Loucy (cell line): ENCODE measurements around the gene TSPAN9.

Experiments
- H2AFZ ChIP-seq: fragments of 200-600 bp; sonication (generic); 2 replicates; pipeline ENCODE4 v1.6.0; 2016; ENCODE audit warnings: antibody characterized with exemption, mild to moderate bottlenecking, low read length, moderate library complexity
- H3F3A ChIP-seq: fragments of 200-600 bp; 2 replicates; pipeline ENCODE4 v1.6.0; 2016; ENCODE audit warnings: antibody characterized with exemption, low read depth, mild to moderate bottlenecking
- H3K27me3 ChIP-seq: fragments of 200-600 bp; sonication (generic); 2 replicates; pipeline ENCODE4 v1.6.1; 2014; ENCODE audit warnings: low read length, mild to moderate bottlenecking; ENCODE audit not compliant: insufficient read depth, poor library complexity, severe bottlenecking
- H3K36me3 ChIP-seq: fragments of 200-600 bp; sonication (generic); 2 replicates; pipeline ENCODE4 v1.6.1; 2016; ENCODE audit warnings: low read length; ENCODE audit not compliant: insufficient read depth
- H3K4me1 ChIP-seq: fragments of 200-600 bp; sonication (generic); 2 replicates; pipeline ENCODE4 v1.5.1; 2014; ENCODE audit warnings: low read length, mild to moderate bottlenecking; ENCODE audit not compliant: insufficient read depth, poor library complexity, severe bottlenecking
- H3K4me2 ChIP-seq: fragments of 200-600 bp; sonication (generic); 2 replicates; pipeline ENCODE4 v1.6.0; 2014; ENCODE audit warnings: antibody characterized with exemption, low read length, low read depth, mild to moderate bottlenecking; ENCODE audit not compliant: poor library complexity, severe bottlenecking
- H3K4me3 ChIP-seq: fragments of 200-600 bp; sonication (generic); 2 replicates; pipeline ENCODE4 v1.5.1; 2014; ENCODE audit warnings: low read length, mild to moderate bottlenecking, mixed read lengths; ENCODE audit not compliant: poor library complexity, severe bottlenecking
- H3K79me2 ChIP-seq: fragments of 200-600 bp; sonication (generic); 2 replicates; pipeline ENCODE4 v1.6.1; 2014; ENCODE audit warnings: low read length; ENCODE audit not compliant: insufficient read depth
- H3K9ac ChIP-seq: fragments of 200-600 bp; sonication (generic); 2 replicates; pipeline ENCODE4 v1.6.0; 2014; ENCODE audit warnings: mild to moderate bottlenecking, low read depth, low read length, moderate library complexity; ENCODE audit not compliant: poor library complexity, severe bottlenecking
- H3K9me2 ChIP-seq: fragments of 200-600 bp; sonication (generic); replicated peaks from 2 replicates; pipeline ENCODE4 v1.6.1; 2016; ENCODE audit warnings: low read depth, low read length, mixed read lengths
- H3K9me3 ChIP-seq: fragments of 200-600 bp; sonication (generic); 2 replicates; pipeline ENCODE4 v1.6.1; 2014; ENCODE audit warnings: mild to moderate bottlenecking, antibody characterized with exemption, low read length, low read depth; ENCODE audit not compliant: insufficient read depth
- H4K20me1 ChIP-seq: fragments of 200-600 bp; sonication (generic); 2 replicates; pipeline ENCODE4 v1.6.0; 2014; ENCODE audit warnings: antibody characterized with exemption, low read length, mild to moderate bottlenecking; ENCODE audit not compliant: insufficient read depth, poor library complexity, severe bottlenecking
- EZH2phosphoT487 ChIP-seq: fragments of 200-600 bp; IDR thresholded peaks from 2 replicates; pipeline ENCODE4 v1.6.1; 2018; ENCODE audit warnings: antibody characterized with exemption, mild to moderate bottlenecking, moderate library complexity, borderline replicate concordance
- TF ChIP-seq, protein P1 (sequence below): fragments of 200-600 bp; sonication (generic); conservative IDR thresholded peaks from 2 replicates; pipeline ENCODE4 v1.5.1; 2014; ENCODE audit warnings: mild to moderate bottlenecking, antibody characterized with exemption, low read length

The TSPAN9 gene

DNA sequence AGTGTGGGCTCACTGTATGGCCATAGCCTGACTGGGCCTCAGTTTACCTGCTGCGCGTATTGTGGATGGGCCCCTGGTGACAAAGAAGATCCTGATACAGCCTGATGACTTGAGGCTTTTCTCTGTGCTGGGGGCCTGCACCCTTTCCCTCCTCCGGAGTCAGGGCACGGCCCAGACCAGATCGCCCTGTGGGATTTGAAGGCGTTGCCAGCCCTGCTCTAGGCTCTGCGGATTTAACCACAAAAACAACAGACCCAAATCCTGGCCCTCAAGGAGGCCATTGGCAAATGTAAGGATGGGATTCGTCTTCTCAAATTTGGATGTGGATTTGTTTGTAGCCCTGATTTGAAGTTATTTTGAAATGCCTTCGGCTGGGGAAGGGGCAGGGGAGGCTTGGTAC is 195.8 kb downstream of the TSPAN9 start:
- Histone ChIP-seq H3K79me2 (no peaks in the 10 kb centered on the region), H3K9me2 (no peaks in the 10 kb centered on the region), H3F3A (no peaks in the 10 kb centered on the region), H4K20me1 (no peaks in the 10 kb centered on the region), H3K9ac (no peak overlapping the region), H3K36me3 (no peaks in the 10 kb centered on the region), H3K4me3 (no peak overlapping the region), H3K27me3 (no peaks in the 10 kb centered on the region), H3K4me1 (no peaks in the 10 kb centered on the region), H3K4me2 (no peak overlapping the region), H3K9me3 (no peaks in the 10 kb centered on the region), H2AFZ (no peak overlapping the region)
- no peak for TF ChIP-seq EZH2phosphoT487
- TF ChIP-seq, protein P1, sequence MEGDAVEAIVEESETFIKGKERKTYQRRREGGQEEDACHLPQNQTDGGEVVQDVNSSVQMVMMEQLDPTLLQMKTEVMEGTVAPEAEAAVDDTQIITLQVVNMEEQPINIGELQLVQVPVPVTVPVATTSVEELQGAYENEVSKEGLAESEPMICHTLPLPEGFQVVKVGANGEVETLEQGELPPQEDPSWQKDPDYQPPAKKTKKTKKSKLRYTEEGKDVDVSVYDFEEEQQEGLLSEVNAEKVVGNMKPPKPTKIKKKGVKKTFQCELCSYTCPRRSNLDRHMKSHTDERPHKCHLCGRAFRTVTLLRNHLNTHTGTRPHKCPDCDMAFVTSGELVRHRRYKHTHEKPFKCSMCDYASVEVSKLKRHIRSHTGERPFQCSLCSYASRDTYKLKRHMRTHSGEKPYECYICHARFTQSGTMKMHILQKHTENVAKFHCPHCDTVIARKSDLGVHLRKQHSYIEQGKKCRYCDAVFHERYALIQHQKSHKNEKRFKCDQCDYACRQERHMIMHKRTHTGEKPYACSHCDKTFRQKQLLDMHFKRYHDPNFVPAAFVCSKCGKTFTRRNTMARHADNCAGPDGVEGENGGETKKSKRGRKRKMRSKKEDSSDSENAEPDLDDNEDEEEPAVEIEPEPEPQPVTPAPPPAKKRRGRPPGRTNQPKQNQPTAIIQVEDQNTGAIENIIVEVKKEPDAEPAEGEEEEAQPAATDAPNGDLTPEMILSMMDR, result no peak

DNA sequence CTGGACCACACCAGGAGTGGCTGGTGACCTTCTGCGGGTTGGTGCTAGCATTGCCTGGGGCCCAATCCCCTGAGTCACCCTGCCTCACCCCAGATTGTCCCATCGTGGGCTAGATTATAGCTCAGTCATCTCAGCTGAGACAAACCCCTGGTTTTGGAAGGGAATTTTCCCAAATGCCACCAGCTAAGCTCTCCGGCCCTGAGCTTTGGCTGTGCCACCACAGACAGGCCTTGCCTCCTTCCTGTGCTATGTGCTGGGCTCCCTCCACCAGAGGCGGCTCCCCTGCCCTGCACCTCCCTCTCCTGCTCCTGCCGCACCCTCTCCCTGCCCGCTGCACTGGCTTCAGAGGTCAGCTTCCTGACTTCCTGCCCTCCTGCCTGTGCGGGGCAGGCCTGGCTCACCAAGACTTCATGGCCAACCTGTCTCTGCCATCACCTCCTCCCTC is 196.3 kb downstream of the TSPAN9 start:
- H4K20me1 ChIP-seq, result no peaks in the 10 kb centered on the region
- TF ChIP-seq EZH2phosphoT487, result no peak
- TF ChIP-seq, protein P1, result no peak
- H3K9me3 ChIP-seq, result no peaks in the 10 kb centered on the region
- no peaks in the 10 kb centered on the region for H3K9me2 ChIP-seq
- H3K27me3 ChIP-seq, result no peaks in the 10 kb centered on the region
- H3K4me1 ChIP-seq, result no peaks in the 10 kb centered on the region
- H2AFZ ChIP-seq, result no peak overlapping the region
- H3K4me2 ChIP-seq, result no peak overlapping the region
- H3K36me3 ChIP-seq, result no peaks in the 10 kb centered on the region
- no peak overlapping the region for H3K9ac ChIP-seq
- H3K79me2 ChIP-seq, result no peaks in the 10 kb centered on the region
- H3K4me3 ChIP-seq, result no peak overlapping the region
- H3F3A ChIP-seq, result no peaks in the 10 kb centered on the region

DNA sequence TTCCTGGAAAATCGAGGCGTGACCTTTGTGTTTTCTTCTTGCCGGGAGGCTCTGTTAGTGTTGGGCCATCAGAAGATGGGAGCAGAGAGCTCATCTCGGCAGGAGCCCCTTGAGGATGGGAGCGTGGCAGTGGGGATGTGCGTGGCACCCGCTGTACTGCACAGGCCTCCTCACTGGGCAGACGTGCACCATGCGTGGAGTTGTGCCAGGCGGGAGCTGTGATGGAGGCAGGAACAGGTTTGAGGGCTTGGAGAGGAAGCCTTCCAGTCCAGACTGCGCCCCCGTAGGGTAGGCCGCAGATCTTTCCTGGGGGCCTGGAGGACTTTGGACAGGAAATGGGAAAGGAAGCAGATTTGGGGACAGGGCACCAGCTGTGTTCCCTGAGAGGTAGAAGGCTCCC is 197.5 kb downstream of the TSPAN9 start:
- Histone ChIP-seq H3K9me3 (no peaks in the 10 kb centered on the region), H3K79me2 (no peaks in the 10 kb centered on the region), H4K20me1 (no peaks in the 10 kb centered on the region), H3K36me3 (no peaks in the 10 kb centered on the region), H3F3A (no peaks in the 10 kb centered on the region), H3K4me1 (no peaks in the 10 kb centered on the region), H3K9ac (no peak overlapping the region), H2AFZ (no peak overlapping the region), H3K27me3 (no peaks in the 10 kb centered on the region), H3K4me2 (no peak overlapping the region), H3K4me3 (no peak overlapping the region), H3K9me2 (no peaks in the 10 kb centered on the region)
- no peak for TF ChIP-seq EZH2phosphoT487
- TF ChIP-seq, protein P1, result no peak
